HG03469 (cell line): ENCODE data around the gene CD14.
"Not testable (repeated sequence)": the region's sequence is repeated elsewhere in the genome, so short reads cannot be mapped to it uniquely, and the experiment has no call there.

ENCODE experiments used
- ATAC-seq: cut with Tn5 transposase; IDR thresholded peaks from one replicate; pipeline ENCODE4 v1.9.1; 2021; ENCODE audit warnings: mild to moderate bottlenecking, moderate library complexity, moderate number of reproducible peaks; ENCODE audit not compliant: unreplicated experiment

The CD14 gene

DNA sequence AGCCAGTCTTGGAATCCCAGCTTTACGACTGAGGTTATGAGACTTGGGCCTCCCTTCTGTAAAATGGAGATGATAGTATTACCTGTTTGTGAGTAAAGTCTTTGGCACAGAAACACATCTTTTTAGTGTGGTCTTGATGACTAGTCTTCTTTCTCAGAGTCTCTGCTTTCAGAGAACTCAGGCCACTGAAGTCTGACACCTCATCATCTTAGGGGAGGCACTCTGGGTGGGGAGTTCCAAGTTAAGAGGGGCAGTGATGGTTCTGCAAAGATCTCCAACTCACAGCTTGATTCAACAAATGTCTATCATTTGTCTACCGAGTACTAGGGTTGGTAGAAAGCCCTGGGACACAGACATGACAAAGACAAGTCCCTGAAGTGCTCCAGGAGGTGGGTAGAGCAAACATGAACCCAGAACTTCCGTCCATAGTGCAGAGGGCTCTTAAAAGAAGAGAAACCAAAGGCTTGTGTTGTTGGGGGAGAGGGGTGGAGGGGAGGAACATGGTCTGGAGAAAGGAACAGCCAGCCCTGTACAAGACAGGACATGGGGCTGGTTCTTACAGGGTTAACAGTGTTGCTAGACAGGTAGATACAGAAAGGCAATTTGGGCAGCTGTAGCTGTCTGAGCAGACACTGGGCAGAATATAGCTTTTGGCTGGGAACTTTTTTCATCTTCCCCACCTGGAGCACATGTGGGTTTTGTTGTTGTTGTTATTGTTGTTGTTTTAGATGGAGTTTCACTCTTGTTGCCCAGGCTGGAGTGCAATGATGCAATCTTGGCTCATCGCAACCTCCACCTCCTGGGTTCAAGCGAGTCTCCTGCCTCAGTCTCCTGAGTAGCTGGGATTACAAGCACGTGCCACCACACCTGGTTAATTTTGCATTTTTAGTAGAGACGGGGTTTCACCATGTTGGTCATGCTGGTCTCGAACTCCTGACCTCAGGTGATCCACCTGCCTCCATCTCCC, 2.6 kb upstream of the CD14 start:
- ATAC-seq, result no peak

DNA sequence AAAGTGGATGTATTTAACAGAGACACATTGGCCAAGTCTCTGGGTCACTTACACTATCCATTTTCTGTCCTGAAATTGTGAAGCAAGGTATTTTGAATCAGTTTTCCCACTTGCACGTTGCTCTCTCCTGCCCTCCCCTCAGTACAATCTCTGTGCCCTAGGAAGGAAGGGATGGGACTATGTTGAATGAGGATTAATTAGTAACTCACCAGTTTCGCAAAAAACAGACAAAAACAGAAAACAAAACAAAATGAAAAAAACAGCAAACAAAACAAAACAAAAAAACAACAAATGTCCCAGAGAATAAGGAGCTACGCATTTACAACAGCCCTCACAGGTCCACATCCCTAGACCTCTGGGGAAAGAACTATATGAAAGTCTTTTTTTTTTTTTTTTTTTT, 1.1 kb upstream of the CD14 start:
- ATAC-seq, result no peak

DNA sequence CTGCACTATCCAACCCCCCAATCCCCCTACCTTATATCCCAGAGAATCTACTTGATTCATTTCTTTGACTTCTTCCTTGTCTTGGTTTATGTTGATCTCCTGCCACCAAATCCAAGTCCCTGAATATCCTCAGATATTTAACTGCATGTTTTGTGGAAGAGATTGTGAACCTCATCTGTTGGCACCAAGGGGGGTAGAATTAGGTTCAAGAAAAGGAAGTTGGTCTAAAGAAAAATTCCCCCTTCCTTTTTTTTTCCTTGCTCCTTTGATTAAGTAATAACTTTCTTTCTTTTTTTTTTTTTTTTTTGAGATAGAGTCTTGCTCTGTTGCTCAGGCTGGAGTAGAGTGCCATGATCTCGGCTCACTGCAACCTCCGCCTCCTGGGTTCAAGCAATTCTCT, 526 bp upstream of the CD14 start:
- no peak for ATAC-seq

GRCh38 chr5:140632366-140633020, 482 bp downstream of the CD14 start:
- peak; percentile 32 for ATAC-seq

DNA sequence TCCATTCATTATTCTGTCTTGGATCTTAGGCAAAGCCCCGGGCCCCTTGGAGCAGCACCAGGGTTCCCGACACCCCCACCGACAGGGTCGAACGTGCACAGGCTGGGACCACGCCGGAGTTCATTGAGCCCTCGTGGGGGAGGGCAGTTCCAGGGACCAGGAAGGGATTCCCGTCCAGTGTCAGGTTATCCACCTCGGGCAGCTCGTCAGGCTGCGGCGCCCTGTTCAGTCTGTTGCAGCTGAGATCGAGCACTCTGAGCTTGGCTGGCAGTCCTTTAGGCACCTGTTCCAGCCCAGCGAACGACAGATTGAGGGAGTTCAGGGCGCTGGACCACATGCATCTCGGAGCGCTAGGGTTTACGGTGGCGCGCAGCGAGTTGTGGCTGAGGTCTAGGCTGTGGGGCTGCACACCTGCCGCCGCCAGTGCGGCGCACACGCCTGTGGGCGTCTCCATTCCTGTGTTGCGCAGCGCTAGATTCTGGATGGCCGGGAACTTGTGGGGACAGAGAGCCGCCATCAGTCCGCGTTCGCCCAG, 1.1 kb downstream of the CD14 start:
- peak; percentile 19 for ATAC-seq

DNA sequence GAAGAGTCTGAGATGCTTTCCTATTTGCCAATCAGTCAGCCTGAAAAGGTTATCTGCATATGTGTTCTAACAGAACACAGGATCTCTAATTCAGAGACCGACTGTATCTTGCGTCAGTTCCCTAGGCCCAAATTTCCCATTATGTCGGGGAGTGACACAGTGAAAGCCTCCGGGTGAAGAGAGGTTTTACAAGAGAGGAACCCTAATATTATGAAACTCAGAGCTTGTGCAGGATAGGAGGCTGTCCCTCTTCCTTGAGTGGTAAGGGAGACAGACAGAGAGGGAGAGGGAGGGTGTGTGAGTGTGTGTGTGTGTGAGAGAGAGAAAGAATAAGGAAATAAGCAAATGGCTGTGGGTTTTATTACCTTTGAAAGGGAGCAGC, 1.9 kb downstream of the CD14 start:
- ATAC-seq, result no peak

- ATAC-seq, result no peak
Measured at GRCh38 chr5:140630292-140631035, 2.5 kb downstream of the CD14 start.

DNA sequence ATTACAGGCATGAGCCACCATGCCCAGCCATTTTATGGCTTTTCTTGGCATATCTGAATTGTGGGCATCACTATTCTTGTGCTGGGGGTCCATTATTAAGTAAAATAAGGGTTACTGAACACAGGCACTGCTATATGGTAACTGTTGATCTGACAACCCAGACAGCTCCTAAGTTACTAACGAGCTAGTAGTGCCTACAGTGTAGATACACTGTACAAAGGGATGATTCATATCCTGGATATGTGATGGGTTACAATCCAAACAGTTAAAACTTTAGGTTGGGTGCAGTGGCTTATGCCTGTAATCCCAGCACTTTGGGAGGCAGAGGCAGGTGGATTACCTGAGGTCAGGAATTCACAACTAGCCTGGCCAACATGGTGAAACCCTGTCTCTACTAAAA, 4.3 kb downstream of the CD14 start:
- no peak for ATAC-seq

GRCh38 chr5:140627972-140628371, 5.0 kb downstream of the CD14 start:
- no peak for ATAC-seq

DNA sequence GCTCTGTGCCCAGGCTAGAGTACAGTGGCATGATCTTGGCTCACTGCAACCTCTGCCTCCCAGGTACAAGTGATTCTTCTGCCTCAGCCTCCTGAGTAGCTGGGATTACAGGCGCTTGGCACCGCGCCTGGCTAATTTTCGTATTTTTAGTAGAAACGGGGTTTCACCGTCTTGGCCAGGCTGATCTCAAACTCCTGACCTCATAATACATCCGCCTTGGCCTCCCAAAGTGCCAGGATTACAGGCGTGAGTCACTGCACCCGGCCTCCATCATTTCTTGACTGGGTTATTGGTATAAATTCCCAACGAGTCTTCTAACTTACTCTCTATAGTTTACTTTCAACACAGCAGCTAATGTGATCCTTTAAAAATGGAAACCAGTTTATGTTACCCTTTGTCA, 8.1 kb downstream of the CD14 start:
- not testable (repeated sequence) for ATAC-seq

DNA sequence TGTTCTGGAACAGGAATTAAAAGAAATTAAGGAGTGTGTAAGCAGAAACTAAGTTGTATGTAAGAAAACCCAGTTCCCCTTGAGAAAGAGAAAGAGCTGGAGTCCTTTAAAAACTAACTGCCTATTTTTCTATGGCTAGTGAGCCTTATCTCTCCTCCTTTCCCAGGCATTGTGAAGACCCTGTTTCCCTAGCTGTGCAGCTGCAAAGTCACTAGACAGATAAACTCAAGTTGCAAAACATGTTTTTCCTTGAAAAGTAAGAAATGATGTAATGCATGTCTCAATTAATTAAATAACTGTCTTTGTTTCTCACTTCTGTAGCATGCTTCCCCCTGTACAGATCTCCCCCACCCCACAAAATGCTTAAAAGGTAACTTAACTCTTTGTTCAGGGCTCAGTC, 9.9 kb downstream of the CD14 start:
- not testable (repeated sequence) for ATAC-seq

- ATAC-seq, result no peak
Measured at GRCh38 chr5:140622301-140622700, 10.7 kb downstream of the CD14 start.

- ATAC-seq, result no peak
Measured at GRCh38 chr5:140611020-140611521, 21.9 kb downstream of the CD14 start.

GRCh38 chr5:140609126-140609525, 23.8 kb downstream of the CD14 start:
- ATAC-seq, result no peak

DNA sequence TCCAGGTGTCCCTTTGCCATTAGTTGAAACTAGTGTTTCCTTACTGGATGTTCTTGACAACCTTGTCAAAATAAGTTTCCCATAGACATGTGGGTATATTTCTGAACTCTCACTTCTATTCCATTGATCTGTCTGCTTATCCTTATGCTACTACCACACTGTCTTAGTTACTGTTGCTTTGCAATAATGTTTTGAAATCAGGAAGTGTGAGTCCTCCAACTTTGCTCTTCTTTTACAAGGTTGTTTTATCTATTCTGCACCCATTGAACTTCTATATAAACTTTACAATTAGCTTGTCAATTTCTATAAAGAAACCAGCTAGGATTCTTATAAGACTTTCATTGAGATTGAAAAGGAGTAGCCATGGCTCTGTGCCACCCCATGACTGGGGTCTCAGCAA, 24.3 kb downstream of the CD14 start:
- no peak for ATAC-seq

DNA sequence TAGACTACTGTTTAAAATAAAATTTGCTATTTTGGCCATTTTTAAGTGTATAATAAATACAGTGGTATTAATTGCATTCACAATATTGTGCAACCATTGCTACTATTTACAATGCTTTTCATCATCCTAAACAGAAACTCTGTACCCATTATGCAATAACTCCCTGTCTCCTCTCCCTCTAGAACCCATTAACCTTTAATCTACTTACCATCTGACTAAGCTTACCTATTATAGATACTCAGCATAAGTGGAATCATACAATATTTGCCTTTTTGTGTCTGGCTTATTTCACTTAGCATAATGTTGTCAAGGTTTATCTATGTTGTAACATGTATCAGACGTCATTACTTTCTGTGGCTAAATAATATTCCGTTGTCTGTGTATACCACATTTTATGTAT, 25.9 kb downstream of the CD14 start:
- ATAC-seq, result no peak

DNA sequence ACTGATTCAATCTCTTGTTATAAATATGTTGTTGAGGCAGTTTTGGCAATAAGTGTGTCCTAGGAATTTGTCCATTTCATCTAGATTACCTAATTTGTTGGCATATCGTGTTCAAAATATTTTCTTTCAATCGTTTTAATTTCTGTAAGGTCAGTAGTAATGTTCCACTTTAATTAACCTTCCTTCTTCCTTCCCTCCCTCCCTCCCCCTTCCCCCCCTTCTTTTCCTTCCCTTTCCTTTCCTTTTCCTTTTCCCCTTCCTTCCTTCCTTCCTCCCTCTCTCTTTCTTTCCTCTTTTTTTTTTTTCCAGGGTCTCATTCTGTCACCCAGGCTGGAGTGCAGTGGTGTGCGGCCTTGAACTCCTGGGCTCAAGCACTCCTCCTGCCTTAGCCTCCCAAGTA, 27.1 kb downstream of the CD14 start:
- no peak for ATAC-seq

DNA sequence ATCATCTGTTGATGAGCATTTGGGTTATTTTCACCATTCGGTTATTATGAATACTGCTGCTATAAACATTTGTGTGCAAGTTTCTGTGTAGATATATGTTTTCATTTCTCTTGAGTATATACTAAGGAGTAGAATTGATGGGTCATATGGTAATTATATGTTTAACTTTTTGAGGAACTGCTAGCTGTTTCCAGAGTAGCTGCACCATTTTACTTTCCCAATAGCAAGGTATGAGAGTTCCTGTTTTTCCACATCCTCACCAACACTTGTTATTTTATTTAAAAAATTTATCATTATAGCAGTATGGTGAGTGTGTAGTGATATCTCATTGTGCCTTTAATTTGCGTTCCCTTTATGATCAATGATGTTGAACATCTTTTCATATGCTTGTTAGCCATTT, 29.2 kb downstream of the CD14 start:
- no peak for ATAC-seq

- not testable (repeated sequence) for ATAC-seq
Measured at GRCh38 chr5:140603446-140603698, 29.6 kb downstream of the CD14 start.

GRCh38 chr5:140602147-140602546, 30.8 kb downstream of the CD14 start:
- no peak for ATAC-seq

GRCh38 chr5:140600096-140600495, 32.9 kb downstream of the CD14 start:
- no peak for ATAC-seq
